AG10803 (cell line): ENCODE measurements around the gene SLC39A9.
"Not testable (repeated sequence)": the region's sequence is repeated elsewhere in the genome, so short reads cannot be mapped to it uniquely, and the experiment has no call there.

Experiments used
- DNase-seq: peaks from one replicate; pipeline ENCODE4 v3.0.0; 2010; ENCODE audit warnings: low read depth
- H3K4me3 ChIP-seq: 2 replicates; pipeline ENCODE4 v1.5.1; 2011; ENCODE audit warnings: mild to moderate bottlenecking, low read length, control low read depth
- TF ChIP-seq, protein P1 (sequence below): conservative IDR thresholded peaks from 2 replicates; pipeline ENCODE4 v1.5.1; 2011; ENCODE audit warnings: mild to moderate bottlenecking, low read length, control low read depth, inconsistent platforms

Gene SLC39A9

DNA sequence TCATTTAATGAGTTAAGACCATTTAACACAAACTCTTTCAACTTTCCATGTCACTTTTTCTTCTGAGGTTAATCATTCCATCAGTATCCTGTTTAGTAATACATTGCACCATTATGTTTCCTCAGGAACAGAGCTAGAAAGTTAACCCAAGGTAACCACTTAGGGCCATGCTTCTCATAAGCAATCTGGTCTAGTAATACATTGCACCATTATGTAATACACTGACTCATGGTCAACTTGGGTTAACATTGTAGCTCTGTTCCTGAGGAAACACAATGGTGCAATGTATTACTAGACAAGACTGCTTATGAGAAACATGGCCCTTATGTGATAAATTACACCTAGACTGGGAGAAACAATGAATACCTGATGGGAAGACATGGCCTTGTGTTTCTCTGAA, 22.1 kb upstream of the SLC39A9 start:
- peak; percentile 80 for DNase-seq
- TF ChIP-seq, protein P1, sequence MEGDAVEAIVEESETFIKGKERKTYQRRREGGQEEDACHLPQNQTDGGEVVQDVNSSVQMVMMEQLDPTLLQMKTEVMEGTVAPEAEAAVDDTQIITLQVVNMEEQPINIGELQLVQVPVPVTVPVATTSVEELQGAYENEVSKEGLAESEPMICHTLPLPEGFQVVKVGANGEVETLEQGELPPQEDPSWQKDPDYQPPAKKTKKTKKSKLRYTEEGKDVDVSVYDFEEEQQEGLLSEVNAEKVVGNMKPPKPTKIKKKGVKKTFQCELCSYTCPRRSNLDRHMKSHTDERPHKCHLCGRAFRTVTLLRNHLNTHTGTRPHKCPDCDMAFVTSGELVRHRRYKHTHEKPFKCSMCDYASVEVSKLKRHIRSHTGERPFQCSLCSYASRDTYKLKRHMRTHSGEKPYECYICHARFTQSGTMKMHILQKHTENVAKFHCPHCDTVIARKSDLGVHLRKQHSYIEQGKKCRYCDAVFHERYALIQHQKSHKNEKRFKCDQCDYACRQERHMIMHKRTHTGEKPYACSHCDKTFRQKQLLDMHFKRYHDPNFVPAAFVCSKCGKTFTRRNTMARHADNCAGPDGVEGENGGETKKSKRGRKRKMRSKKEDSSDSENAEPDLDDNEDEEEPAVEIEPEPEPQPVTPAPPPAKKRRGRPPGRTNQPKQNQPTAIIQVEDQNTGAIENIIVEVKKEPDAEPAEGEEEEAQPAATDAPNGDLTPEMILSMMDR = no peak
- no peak overlapping the region for H3K4me3 ChIP-seq

DNA sequence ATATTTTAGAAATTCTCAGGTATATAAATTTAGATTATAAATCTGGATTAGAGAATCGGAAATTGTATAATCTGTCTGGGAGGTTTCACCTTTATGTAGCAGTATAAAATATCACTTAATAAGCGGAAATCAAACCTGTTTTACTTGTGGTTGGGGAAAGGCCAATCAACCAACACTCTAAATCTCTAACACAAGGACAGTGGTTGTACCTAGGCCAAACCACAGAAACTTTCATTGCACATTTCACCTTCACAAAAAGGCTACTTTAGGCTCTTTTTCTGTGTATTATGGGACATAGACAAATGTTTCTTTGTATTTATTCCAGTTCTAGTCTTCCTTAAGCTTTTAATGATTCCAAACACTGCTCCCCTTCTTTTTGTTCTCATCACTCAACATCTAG, 20.2 kb upstream of the SLC39A9 start:
- TF ChIP-seq, protein P1 = no peak
- DNase-seq = no peak
- no peak overlapping the region for H3K4me3 ChIP-seq

DNA sequence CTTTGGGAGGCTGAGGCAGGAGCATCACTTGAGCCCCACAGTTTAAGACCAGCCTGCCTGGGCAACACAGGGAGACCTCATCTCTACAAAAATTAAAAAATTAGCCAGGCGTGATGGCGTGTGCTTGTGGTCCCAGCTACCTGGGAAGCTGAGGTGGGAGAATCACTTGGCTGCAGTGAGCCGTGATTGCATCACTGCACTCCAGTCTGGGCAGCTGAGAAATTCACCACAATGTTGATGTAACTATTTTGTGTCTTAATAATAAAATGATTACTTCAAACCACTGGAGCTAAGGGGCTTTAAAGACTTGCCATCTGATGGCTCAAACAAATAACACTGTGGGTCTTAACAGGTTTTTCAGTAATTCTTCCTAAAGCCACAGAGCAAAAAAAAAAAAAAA, 11.2 kb upstream of the SLC39A9 start:
- TF ChIP-seq, protein P1 = no peak
- peak; percentile 14 for DNase-seq
- H3K4me3 ChIP-seq = no peak overlapping the region

DNA sequence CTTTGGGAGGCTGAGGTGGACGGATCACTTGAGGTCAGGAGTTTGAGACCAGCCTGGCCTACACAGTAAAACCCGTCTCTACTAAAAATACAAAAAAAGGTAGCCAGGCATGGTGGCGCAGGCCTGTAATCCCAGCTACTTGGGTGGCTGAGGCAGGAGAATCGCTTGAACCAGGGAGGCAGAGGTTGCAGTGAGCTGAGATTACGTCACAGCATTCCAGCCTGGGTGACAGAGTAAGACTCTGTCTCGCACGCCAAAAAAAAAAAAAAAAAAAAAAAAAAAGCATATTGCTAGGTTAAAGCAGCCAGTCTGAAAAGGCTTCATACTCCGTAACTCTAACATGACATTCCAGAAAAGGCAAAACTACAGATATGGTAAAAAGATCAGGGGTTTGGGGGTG, 7.1 kb upstream of the SLC39A9 start:
- peak; percentile 50 for DNase-seq
- not testable (repeated sequence) for H3K4me3 ChIP-seq

DNA sequence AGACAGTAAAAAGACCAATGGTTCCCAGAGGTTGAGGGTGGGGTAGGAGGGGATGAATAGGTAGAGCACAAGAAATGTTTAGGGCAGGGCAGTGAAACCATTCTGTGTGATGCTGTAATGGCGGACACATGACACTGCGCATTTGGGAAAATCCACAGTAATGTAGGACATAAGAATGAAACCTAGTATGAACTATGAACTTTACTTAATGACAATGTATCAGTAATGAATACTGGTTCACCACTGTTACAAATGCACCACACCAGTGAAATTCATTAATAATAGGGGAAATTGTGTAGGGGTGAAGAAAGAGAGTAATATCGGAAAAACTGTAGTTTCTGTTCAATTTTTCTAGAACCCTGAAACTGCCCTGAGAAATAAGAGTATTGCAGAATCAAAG, 6.0 kb upstream of the SLC39A9 start:
- TF ChIP-seq, protein P1 = no peak
- no peak for DNase-seq
- H3K4me3 ChIP-seq = no peak overlapping the region

DNA sequence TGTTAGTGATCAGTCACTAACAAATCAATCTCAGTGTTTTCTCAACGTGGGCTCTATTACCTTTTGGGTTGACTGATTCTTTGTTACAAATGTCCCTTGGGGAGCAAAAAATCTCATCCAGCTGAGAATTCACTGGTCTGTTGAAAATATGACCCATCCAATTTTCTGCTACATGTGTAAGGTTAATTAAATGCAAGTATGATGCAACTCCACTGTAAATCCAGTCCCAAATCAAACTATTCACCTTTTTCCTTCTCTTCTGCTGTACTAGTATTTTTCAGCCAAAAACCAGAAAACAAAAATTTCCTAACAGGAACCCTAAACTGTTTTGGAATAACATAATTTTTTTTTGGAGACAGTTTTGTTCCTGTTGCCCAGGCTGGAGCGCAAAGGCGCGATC, 2.6 kb upstream of the SLC39A9 start:
- peak; percentile 12 for DNase-seq
- H3K4me3 ChIP-seq = no peak overlapping the region
- TF ChIP-seq, protein P1 = no peak

DNA sequence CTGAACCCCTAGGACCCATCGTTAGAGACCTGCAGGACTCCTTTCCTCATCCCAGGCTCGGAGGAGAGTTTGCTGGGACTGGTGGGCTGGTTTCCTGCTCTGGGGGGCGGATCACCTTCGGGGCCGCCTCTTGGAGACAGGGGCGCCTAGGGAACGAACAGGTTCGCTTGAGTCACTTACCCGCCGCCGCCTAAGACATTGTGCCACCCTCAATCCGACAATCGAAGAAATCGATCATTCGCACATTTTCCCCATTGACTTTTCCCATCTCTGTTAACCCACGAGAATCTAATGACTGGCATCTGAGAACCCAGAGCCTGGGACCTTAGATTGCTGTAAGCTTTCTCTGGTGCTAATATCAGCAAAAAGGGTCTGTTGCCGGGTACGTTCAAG, 322 bp downstream of the SLC39A9 start:
- peak overlapping the region; percentile 81 for H3K4me3 ChIP-seq
- TF ChIP-seq, protein P1 = no peak
- DNase-seq = no peak

DNA sequence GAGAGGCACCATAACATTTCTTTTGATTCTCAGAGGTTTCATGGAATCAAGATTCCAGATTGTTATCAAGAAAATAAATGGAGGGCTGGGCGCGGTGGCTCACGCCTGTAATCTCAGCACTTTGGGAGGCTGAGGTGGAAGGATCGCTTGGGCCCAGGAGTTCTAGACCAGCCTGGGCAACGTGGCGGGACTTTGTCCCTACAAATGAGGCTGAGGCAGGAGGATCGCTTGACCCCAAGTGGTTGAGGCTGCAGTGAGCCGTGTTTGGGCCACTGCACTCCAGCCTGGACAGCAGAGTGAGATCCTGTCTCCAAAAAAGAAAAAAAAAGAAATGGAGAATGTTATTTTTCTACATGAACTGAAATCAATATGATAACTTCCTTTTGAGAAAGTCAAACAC, 1.3 kb downstream of the SLC39A9 start:
- TF ChIP-seq, protein P1 = no peak
- DNase-seq = no peak
- H3K4me3 ChIP-seq = peak overlapping the region; percentile 81
